Fibroblast of lung (primary cell): ENCODE measurements around the gene RAB27B. TPM values are rescaled to one million over a fixed set of nuclear protein-coding genes. Genes with fewer than 3 reads are reported as not detected.

Source experiments
- DNase-seq, 2 donors: peaks; one replicate each; pipeline versions ENCODE4 v3.0.0 to v3.0.0-alpha.2; 2010; ENCODE audit warnings: low read depth in 2 of 2
- H2AFZ ChIP-seq: 2 replicates; pipeline ENCODE4 v1.5.1; 2012; ENCODE audit warnings: low read length, control low read depth, inconsistent platforms
- H3K27ac ChIP-seq: 2 replicates; pipeline ENCODE4 v1.5.1; 2011; ENCODE audit warnings: low read length, control low read depth; ENCODE audit not compliant: insufficient read depth
- H3K27me3 ChIP-seq: 2 replicates; pipeline ENCODE4 v1.5.1; 2011; ENCODE audit warnings: mild to moderate bottlenecking, low read length; ENCODE audit not compliant: control insufficient read depth, insufficient read depth
- H3K36me3 ChIP-seq: 2 replicates; pipeline ENCODE4 v1.5.1; 2011; ENCODE audit warnings: low read length; ENCODE audit not compliant: control insufficient read depth, insufficient read depth
- H3K4me1 ChIP-seq: 2 replicates; pipeline ENCODE4 v1.5.1; 2011; ENCODE audit warnings: low read length; ENCODE audit not compliant: control insufficient read depth, insufficient read depth; ENCODE audit errors: extremely low read depth
- H3K4me2 ChIP-seq: 2 replicates; pipeline ENCODE4 v1.5.1; 2011; ENCODE audit warnings: low read length, control low read depth; ENCODE audit not compliant: insufficient read depth; ENCODE audit errors: extremely low read depth
- H3K4me3 ChIP-seq, 4 experiments: fragments of 200-600 bp in 1 of 4; sonication (generic) in 1 of 4; replicated peaks in 1 of 4; 2 replicates each; pipeline ENCODE4 v1.5.1; 2011 to 2016; ENCODE audit warnings: low read length in 4 of 4, low read depth in 3 of 4, mild to moderate bottlenecking in 3 of 4, control low read depth in 2 of 4, inconsistent platforms in 1 of 4, mixed read lengths in 1 of 4; ENCODE audit not compliant: insufficient read depth in 1 of 4; ENCODE audit errors: control extremely low read depth in 1 of 4
- H3K79me2 ChIP-seq: 2 replicates; pipeline ENCODE4 v1.5.1; 2012; ENCODE audit warnings: mild to moderate bottlenecking, low read length, inconsistent platforms; ENCODE audit not compliant: control insufficient read depth, insufficient read depth
- H3K9ac ChIP-seq: 2 replicates; pipeline ENCODE4 v1.5.1; 2011; ENCODE audit warnings: mild to moderate bottlenecking, low read length, control low read depth; ENCODE audit not compliant: insufficient read depth
- H3K9me3 ChIP-seq: 2 replicates; pipeline ENCODE4 v1.5.1; 2012; ENCODE audit warnings: low read depth, low read length; ENCODE audit not compliant: control insufficient read depth, insufficient read depth
- H4K20me1 ChIP-seq: 2 replicates; pipeline ENCODE4 v1.5.1; 2011; ENCODE audit warnings: low read length; ENCODE audit not compliant: control insufficient read depth, insufficient read depth; ENCODE audit errors: extremely low read depth
- CTCF ChIP-seq, 2 donors: IDR thresholded peaks in 1 of 2; conservative IDR thresholded peaks in 1 of 2; 1 replicate in 1 of 2; 2 replicates in 1 of 2; pipeline ENCODE4 v1.5.1; 2011 to 2012; ENCODE audit warnings: low read length in 2 of 2, control low read depth in 1 of 2, inconsistent platforms in 1 of 2, low read depth in 1 of 2, mild to moderate bottlenecking in 1 of 2
- EZH2 ChIP-seq: IDR thresholded peaks from 2 replicates; pipeline ENCODE4 v1.5.1; 2012; ENCODE audit warnings: low read length, control low read depth, mild to moderate bottlenecking; ENCODE audit errors: missing control alignments
- polyA plus RNA-seq, 2 donors: library from polyadenylated mRNA; depleted of rRNA in 1 of 2; stranded (reverse) in 1 of 2; unstranded in 1 of 2; fragments of >200 nt; gene quantifications; 2 replicates each; pipeline ENCODE4 v1.2.1, GENCODE V29; 2011 to 2012; ENCODE audit warnings: missing spikeins in 1 of 2
- total RNA-seq: library from RNA; depleted of rRNA; stranded (reverse); fragments of >200 nt; gene quantifications from 2 replicates; pipeline ENCODE4 v1.2.1, GENCODE V29; 2014

RAB27B gene
- total and polyA plus RNA-seq, 2 donors (not counting 1 experiment from before 2014, with no cell fraction given), result 0.92 to 0.99 TPM

GRCh38 chr18:54923339-54923956 lies 95.2 kb downstream of the RAB27B start:
- Histone ChIP-seq H3K27ac (no peak overlapping the region), H3K9me3 (no peaks in the 10 kb centered on the region), H4K20me1 (no peaks in the 10 kb centered on the region), H3K4me3 (no peak overlapping the region), H2AFZ (no peak overlapping the region), H3K27me3 (no peaks in the 10 kb centered on the region), H3K9ac (no peak overlapping the region), H3K4me1 (no peaks in the 10 kb centered on the region), H3K79me2 (no peaks in the 10 kb centered on the region), H3K4me2 (no peak overlapping the region), H3K36me3 (no peaks in the 10 kb centered on the region)
- TF ChIP-seq EZH2 (no peak), CTCF (conservative IDR thresholded peaks at IDR 0.05 in 1 of 2, IDR thresholded peaks at IDR 0.05 in 1 of 2; ENCODE audit: low read depth in 1 of 2, low read length in 2 of 2) (no peak)
- no peak for DNase-seq

DNA sequence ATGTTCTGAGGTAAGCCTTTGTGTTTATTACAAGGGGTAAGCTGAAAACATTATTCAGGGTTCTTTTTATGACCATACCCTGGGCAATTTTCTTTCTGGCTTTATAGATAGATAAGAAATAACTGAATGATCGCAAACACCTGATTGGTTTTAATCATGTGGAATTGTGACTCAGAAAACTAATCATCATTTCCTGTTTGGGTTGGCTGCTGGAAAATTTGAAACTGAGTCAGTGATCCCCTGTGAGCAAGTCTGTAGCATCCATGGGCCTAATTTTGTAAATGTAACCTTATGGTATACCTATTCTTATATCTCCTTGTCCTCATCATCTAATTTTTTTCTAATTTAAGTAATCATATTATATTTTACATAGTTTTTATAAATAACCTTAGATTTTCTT lies 96.7 kb downstream of the RAB27B start:
- peak in 1 of 2 donors; percentile 53 for DNase-seq
- H2AFZ ChIP-seq, result no peak overlapping the region
- no peak overlapping the region for H3K4me3 ChIP-seq
- no peaks in the 10 kb centered on the region for H4K20me1 ChIP-seq
- H3K4me1 ChIP-seq, result no peaks in the 10 kb centered on the region
- no peaks in the 10 kb centered on the region for H3K9me3 ChIP-seq
- H3K27ac ChIP-seq, result no peak overlapping the region
- H3K79me2 ChIP-seq, result no peaks in the 10 kb centered on the region
- H3K9ac ChIP-seq, result no peak overlapping the region
- H3K4me2 ChIP-seq, result no peak overlapping the region
- TF ChIP-seq EZH2 (no peak), CTCF (conservative IDR thresholded peaks at IDR 0.05 in 1 of 2, IDR thresholded peaks at IDR 0.05 in 1 of 2; ENCODE audit: low read depth in 1 of 2, low read length in 2 of 2) (no peak)
- no peaks in the 10 kb centered on the region for H3K27me3 ChIP-seq
- no peaks in the 10 kb centered on the region for H3K36me3 ChIP-seq

DNA sequence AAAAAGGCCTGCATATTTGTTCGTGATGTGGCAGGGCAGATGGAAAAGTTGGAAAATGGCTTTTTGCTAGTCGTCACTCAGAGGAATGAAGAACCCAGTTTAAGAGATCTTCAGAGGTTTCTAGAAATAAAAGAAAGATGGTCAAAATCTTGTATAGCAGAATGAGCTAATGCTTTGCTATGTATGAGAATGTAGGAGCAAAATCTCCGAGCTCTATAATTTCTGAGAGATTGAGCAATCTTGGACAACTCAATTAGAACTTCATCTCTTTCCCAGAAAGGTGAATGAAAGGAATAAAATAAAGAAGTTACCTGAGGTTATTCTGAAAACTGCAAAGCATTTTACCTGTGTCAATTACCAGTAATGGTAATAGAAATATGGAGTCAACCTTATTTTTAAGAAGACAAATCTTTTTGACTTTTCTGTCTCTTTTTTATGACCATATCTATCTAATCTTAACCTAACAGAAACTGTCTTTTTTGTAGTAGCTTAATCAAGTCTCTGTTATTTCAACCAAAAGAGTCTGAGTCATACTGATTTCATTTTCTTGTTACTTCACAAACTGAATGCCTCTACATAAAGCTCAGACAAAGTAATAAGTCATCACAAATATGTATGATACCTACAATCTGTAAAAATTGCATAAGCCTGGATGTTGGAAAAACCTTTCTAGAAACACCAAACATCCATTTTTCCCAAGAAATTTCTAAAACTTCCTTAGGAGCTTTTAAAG lies 98.5 kb downstream of the RAB27B start:
- Histone ChIP-seq H4K20me1 (no peaks in the 10 kb centered on the region), H3K27ac (no peak overlapping the region), H3K4me3 (no peak overlapping the region), H3K27me3 (no peaks in the 10 kb centered on the region), H3K36me3 (no peaks in the 10 kb centered on the region), H3K79me2 (no peaks in the 10 kb centered on the region), H2AFZ (no peak overlapping the region), H3K4me2 (no peak overlapping the region), H3K9ac (no peak overlapping the region), H3K4me1 (no peaks in the 10 kb centered on the region), H3K9me3 (no peaks in the 10 kb centered on the region)
- peak; percentile 39 to 67 for DNase-seq
- TF ChIP-seq EZH2 (no peak), CTCF (conservative IDR thresholded peaks at IDR 0.05 in 1 of 2, IDR thresholded peaks at IDR 0.05 in 1 of 2; ENCODE audit: low read depth in 1 of 2, low read length in 2 of 2) (no peak)
